ENCODE data around the gene NR3C2. TPM values are rescaled to one million over a fixed set of nuclear protein-coding genes. Genes with fewer than 3 reads are reported as not detected.

Gene NR3C2
- total RNA-seq, 1 experiment from 2014 or later = 2.7 TPM

DNA sequence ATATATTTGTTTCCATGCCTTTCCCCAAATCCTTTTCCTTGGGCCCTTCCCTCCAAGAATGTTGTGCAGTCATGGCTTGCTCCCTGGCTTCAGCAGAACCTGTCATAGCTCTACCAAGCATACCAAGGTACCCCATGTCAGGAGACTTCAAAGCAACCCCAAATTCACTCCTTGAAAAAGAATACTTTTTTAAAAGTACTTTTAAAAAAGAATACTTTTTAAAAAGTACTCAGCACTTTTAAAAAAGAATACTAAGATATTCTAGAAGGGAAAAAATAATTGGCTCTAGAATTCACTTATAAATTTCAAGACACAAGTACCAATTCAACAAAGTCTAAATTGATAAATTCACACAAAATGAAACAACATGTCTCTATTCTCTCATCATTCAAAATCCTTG is 76.0 kb downstream of the NR3C2 start:
- Histone ChIP-seq H3K79me2 (ENCODE audit: insufficient read depth, low read length) (no peaks in the 10 kb centered on the region), H3K4me1 (ENCODE audit: control insufficient read depth in 1 of 2, insufficient read depth in 2 of 2, low read length in 2 of 2) (no peaks in the 10 kb centered on the region), H3K36me3 (ENCODE audit: control insufficient read depth in 1 of 2, insufficient read depth in 2 of 2, low read length in 2 of 2) (no peaks in the 10 kb centered on the region), H3K27ac (ENCODE audit: low read depth, low read length) (no peak overlapping the region), H3K9me3 (ENCODE audit: control insufficient read depth in 1 of 2, insufficient read depth in 1 of 2, low read depth in 1 of 2, low read length in 2 of 2) (no peaks in the 10 kb centered on the region), H2AFZ (ENCODE audit: low read depth, low read length, poor library complexity, severe bottlenecking) (no peak overlapping the region), H3K9ac (ENCODE audit: low read length) (no peak overlapping the region), H3K4me2 (ENCODE audit: low read length) (no peak overlapping the region), H4K20me1 (ENCODE audit: insufficient read depth) (no peaks in the 10 kb centered on the region), H3K4me3 (replicated peaks in 1 of 2; ENCODE audit: low read depth in 1 of 2, low read length in 2 of 2) (no peak overlapping the region), H3K9me2 (ENCODE audit: insufficient read depth) (no peaks in the 10 kb centered on the region), H3K27me3 (ENCODE audit: insufficient read depth, low read length) (no peaks in the 10 kb centered on the region)
- intact Hi-C loops (cut with micrococcal nuclease) = no loop called here
- ATAC-seq = no peak
- no peak for DNase-seq (ENCODE audit: low read depth, low spot score)
- BruUV-seq (replicated peaks) = no TSS peak
- CTCF ChIA-PET = no interaction called here
- TF ChIP-seq ELF1 (IDR thresholded peaks at IDR 0.05; ENCODE audit: borderline replicate concordance, low read depth) (no peak), POLR2A (IDR thresholded peaks at IDR 0.05; ENCODE audit: borderline replicate concordance, extremely low read depth, insufficient read depth, insufficient read length) (no peak), ZNF274 (IDR thresholded peaks at IDR 0.05; ENCODE audit: low read depth, low read length) (no peak), SIN3A (IDR thresholded peaks at IDR 0.05; ENCODE audit: low read depth) (no peak), CBX3 (IDR thresholded peaks at IDR 0.05; ENCODE audit: low read depth) (no peak), EGR1 (IDR thresholded peaks at IDR 0.05; ENCODE audit: low read depth) (no peak), POLR2AphosphoS5 (IDR thresholded peaks at IDR 0.05; ENCODE audit: low read depth, low read length) (no peak), ZFX (IDR thresholded peaks at IDR 0.05) (no peak), RAD21 (IDR thresholded peaks at IDR 0.05; ENCODE audit: low read depth) (no peak), EZH2 (IDR thresholded peaks at IDR 0.05) (no peak), JUND (IDR thresholded peaks at IDR 0.05) (no peak), SP1 (IDR thresholded peaks at IDR 0.05; ENCODE audit: low read depth) (no peak)
- TF ChIP-seq, protein P1, sequence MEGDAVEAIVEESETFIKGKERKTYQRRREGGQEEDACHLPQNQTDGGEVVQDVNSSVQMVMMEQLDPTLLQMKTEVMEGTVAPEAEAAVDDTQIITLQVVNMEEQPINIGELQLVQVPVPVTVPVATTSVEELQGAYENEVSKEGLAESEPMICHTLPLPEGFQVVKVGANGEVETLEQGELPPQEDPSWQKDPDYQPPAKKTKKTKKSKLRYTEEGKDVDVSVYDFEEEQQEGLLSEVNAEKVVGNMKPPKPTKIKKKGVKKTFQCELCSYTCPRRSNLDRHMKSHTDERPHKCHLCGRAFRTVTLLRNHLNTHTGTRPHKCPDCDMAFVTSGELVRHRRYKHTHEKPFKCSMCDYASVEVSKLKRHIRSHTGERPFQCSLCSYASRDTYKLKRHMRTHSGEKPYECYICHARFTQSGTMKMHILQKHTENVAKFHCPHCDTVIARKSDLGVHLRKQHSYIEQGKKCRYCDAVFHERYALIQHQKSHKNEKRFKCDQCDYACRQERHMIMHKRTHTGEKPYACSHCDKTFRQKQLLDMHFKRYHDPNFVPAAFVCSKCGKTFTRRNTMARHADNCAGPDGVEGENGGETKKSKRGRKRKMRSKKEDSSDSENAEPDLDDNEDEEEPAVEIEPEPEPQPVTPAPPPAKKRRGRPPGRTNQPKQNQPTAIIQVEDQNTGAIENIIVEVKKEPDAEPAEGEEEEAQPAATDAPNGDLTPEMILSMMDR (IDR thresholded peaks at IDR 0.05 in 2 of 3, conservative IDR thresholded peaks at IDR 0.05 in 1 of 3; ENCODE audit: borderline replicate concordance in 1 of 3, insufficient read depth in 1 of 3, low read depth in 2 of 3, low read length in 2 of 3) = no peak
- TF ChIP-seq, protein P2, sequence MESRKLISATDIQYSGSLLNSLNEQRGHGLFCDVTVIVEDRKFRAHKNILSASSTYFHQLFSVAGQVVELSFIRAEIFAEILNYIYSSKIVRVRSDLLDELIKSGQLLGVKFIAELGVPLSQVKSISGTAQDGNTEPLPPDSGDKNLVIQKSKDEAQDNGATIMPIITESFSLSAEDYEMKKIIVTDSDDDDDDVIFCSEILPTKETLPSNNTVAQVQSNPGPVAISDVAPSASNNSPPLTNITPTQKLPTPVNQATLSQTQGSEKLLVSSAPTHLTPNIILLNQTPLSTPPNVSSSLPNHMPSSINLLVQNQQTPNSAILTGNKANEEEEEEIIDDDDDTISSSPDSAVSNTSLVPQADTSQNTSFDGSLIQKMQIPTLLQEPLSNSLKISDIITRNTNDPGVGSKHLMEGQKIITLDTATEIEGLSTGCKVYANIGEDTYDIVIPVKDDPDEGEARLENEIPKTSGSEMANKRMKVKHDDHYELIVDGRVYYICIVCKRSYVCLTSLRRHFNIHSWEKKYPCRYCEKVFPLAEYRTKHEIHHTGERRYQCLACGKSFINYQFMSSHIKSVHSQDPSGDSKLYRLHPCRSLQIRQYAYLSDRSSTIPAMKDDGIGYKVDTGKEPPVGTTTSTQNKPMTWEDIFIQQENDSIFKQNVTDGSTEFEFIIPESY (IDR thresholded peaks at IDR 0.05; ENCODE audit: extremely low read depth, insufficient replicate concordance, low read length) = no peak
- TF ChIP-seq, protein P3, sequence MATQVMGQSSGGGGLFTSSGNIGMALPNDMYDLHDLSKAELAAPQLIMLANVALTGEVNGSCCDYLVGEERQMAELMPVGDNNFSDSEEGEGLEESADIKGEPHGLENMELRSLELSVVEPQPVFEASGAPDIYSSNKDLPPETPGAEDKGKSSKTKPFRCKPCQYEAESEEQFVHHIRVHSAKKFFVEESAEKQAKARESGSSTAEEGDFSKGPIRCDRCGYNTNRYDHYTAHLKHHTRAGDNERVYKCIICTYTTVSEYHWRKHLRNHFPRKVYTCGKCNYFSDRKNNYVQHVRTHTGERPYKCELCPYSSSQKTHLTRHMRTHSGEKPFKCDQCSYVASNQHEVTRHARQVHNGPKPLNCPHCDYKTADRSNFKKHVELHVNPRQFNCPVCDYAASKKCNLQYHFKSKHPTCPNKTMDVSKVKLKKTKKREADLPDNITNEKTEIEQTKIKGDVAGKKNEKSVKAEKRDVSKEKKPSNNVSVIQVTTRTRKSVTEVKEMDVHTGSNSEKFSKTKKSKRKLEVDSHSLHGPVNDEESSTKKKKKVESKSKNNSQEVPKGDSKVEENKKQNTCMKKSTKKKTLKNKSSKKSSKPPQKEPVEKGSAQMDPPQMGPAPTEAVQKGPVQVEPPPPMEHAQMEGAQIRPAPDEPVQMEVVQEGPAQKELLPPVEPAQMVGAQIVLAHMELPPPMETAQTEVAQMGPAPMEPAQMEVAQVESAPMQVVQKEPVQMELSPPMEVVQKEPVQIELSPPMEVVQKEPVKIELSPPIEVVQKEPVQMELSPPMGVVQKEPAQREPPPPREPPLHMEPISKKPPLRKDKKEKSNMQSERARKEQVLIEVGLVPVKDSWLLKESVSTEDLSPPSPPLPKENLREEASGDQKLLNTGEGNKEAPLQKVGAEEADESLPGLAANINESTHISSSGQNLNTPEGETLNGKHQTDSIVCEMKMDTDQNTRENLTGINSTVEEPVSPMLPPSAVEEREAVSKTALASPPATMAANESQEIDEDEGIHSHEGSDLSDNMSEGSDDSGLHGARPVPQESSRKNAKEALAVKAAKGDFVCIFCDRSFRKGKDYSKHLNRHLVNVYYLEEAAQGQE (IDR thresholded peaks at IDR 0.05; ENCODE audit: low read depth) = no peak
- TF ChIP-seq, protein P4, sequence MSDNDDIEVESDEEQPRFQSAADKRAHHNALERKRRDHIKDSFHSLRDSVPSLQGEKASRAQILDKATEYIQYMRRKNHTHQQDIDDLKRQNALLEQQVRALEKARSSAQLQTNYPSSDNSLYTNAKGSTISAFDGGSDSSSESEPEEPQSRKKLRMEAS (IDR thresholded peaks at IDR 0.05) = no peak
- RAD21 ChIA-PET (ENCODE audit: low non-redundant PET in 1 of 2, low total read pairs in 2 of 2, uncharacterized antibody in 2 of 2, unreplicated experiment in 2 of 2) = no interaction called here
- POLR2A ChIA-PET = no interaction called here
